H1 (cell line): ENCODE results near the gene PRSS50. TPM values are rescaled to one million over a fixed set of nuclear protein-coding genes. Genes with fewer than 3 reads are reported as not detected.

Experiments
- CTCF ChIA-PET: fragments of 300-600 bp; sonication (Branson Sonifier 250); formaldehyde crosslinking; loops from one replicate; lab custom pipeline; 2021; ENCODE audit not compliant: partially characterized antibody; lab: Charles Lee
- POLR2A ChIA-PET: fragments of 300-600 bp; sonication (Branson Sonifier 250); formaldehyde crosslinking; loops from one replicate; lab custom pipeline; 2021; ENCODE audit warnings: inconsistent platforms; ENCODE audit not compliant: partially characterized antibody; lab: Charles Lee
- DNase-seq, 2 experiments: peaks; one replicate each; pipeline versions ENCODE4 v3.0.0 to v3.0.0-alpha.2; 2010 to 2022; ENCODE audit warnings: low spot score in 2 of 2, low read depth in 1 of 2, mixed read lengths in 1 of 2
- FAIRE-seq: peaks from 2 replicates; lab custom pipeline; 2011; peaks lifted over from hg19 to GRCh38; lab: Jason Lieb, UNC
- H2AFZ ChIP-seq: 2 replicates; pipeline ENCODE4 v1.8.1; 2012; ENCODE audit warnings: low read length, inconsistent platforms
- H2AK5ac ChIP-seq: 2 replicates; pipeline ENCODE4 v1.6.1; 2013; ENCODE audit warnings: low read depth, low read length
- H2BK120ac ChIP-seq: replicated peaks from 2 replicates; pipeline ENCODE3; 2013; ENCODE audit warnings: low read depth, low read length, inconsistent platforms
- H2BK12ac ChIP-seq: 2 replicates; pipeline ENCODE4 v1.6.1; 2013; ENCODE audit warnings: low read depth, low read length
- H2BK15ac ChIP-seq: 2 replicates; pipeline ENCODE4 v1.6.1; 2013; ENCODE audit warnings: low read length
- H2BK20ac ChIP-seq: 2 replicates; pipeline ENCODE4 v1.6.1; 2013; ENCODE audit warnings: low read length
- H2BK5ac ChIP-seq: 2 replicates; pipeline ENCODE4 v1.6.1; 2013; ENCODE audit warnings: low read depth, low read length
- H3K14ac ChIP-seq: 2 replicates; pipeline ENCODE4 v1.6.1; 2013; ENCODE audit warnings: inconsistent platforms; ENCODE audit not compliant: insufficient read length
- H3K18ac ChIP-seq: 2 replicates; pipeline ENCODE4 v1.6.1; 2013; ENCODE audit warnings: low read length; ENCODE audit errors: extremely low read depth
- H3K23ac ChIP-seq: 2 replicates; pipeline ENCODE4 v1.6.1; 2013; ENCODE audit warnings: inconsistent platforms; ENCODE audit not compliant: insufficient read length
- H3K23me2 ChIP-seq: 2 replicates; pipeline ENCODE4 v1.6.1; 2013; ENCODE audit warnings: low read depth, low read length
- H3K27ac ChIP-seq: 2 replicates; pipeline ENCODE4 v1.6.1; 2011; ENCODE audit warnings: low read depth, low read length, inconsistent platforms
- H3K27me3 ChIP-seq, 4 experiments: replicated peaks in 1 of 4; 1 replicate in 1 of 4; 2 replicates in 3 of 4; pipeline versions ENCODE4 v1.6.1 to v1.8.1; 2011 to 2013; ENCODE audit warnings: low read length in 3 of 4, mild to moderate bottlenecking in 3 of 4, inconsistent platforms in 2 of 4, mixed read lengths in 2 of 4, moderate library complexity in 1 of 4; ENCODE audit not compliant: control insufficient read depth in 3 of 4, insufficient read depth in 3 of 4; ENCODE audit errors: extremely low read depth in 1 of 4
- H3K36me3 ChIP-seq, 4 experiments: 2 replicates each; pipeline versions ENCODE4 v1.6.1 to v1.8.1; 2011 to 2013; ENCODE audit warnings: mild to moderate bottlenecking in 4 of 4, low read length in 3 of 4, moderate library complexity in 2 of 4, control low read depth in 1 of 4, inconsistent platforms in 1 of 4; ENCODE audit not compliant: insufficient read depth in 4 of 4, control insufficient read depth in 2 of 4
- H3K4ac ChIP-seq: replicated peaks from 2 replicates; pipeline ENCODE3; 2013; ENCODE audit warnings: low read length, low read depth, mixed read lengths, inconsistent platforms; ENCODE audit not compliant: insufficient read length
- H3K4me1 ChIP-seq, 4 experiments: replicated peaks in 1 of 4; 1 replicate in 1 of 4; 2 replicates in 3 of 4; pipeline versions ENCODE4 v1.6.1 to v1.8.1; 2011 to 2013; ENCODE audit warnings: low read length in 3 of 4, inconsistent platforms in 2 of 4, mixed read lengths in 1 of 4; ENCODE audit not compliant: insufficient read depth in 4 of 4, control insufficient read depth in 3 of 4
- H3K4me2 ChIP-seq, 2 experiments: 2 replicates each; pipeline versions ENCODE4 v1.6.1 to v1.8.1; 2011 to 2013; ENCODE audit warnings: low read depth in 2 of 2, low read length in 2 of 2, control low read depth in 1 of 2, inconsistent platforms in 1 of 2, mild to moderate bottlenecking in 1 of 2; ENCODE audit not compliant: insufficient read depth in 1 of 2
- H3K4me3 ChIP-seq, 4 experiments: fragments of 200-600, 300-600 bp in 1 of 4; sonication (generic), shearing (Covaris generic), sonication (Bioruptor Twin) in 1 of 4; 2 replicates each; pipeline versions ENCODE4 v1.5.1 to v1.8.1; 2011 to 2016; ENCODE audit warnings: low read length in 4 of 4, low read depth in 3 of 4, control low read depth in 2 of 4, inconsistent platforms in 2 of 4, mild to moderate bottlenecking in 2 of 4, mixed read lengths in 1 of 4, moderate library complexity in 1 of 4; ENCODE audit not compliant: insufficient read depth in 2 of 4; ENCODE audit errors: extremely low read depth in 1 of 4
- H3K56ac ChIP-seq: replicated peaks from 2 replicates; pipeline ENCODE3; 2013; ENCODE audit warnings: low read depth, mild to moderate bottlenecking, mixed read lengths, low read length, inconsistent platforms; ENCODE audit not compliant: insufficient read length
- H3K79me1 ChIP-seq: 2 replicates; pipeline ENCODE4 v1.6.1; 2013; ENCODE audit warnings: low read depth, low read length, control low read depth
- H3K79me2 ChIP-seq, 2 experiments: 2 replicates each; pipeline versions ENCODE4 v1.6.1 to v1.8.1; 2012 to 2013; ENCODE audit warnings: low read length in 2 of 2, mild to moderate bottlenecking in 2 of 2, inconsistent platforms in 1 of 2; ENCODE audit not compliant: insufficient read depth in 2 of 2, control insufficient read depth in 1 of 2
- H3K9ac ChIP-seq, 4 experiments: replicated peaks in 1 of 4; 1 replicate in 1 of 4; 2 replicates in 3 of 4; pipeline versions ENCODE4 v1.6.1 to v1.8.1; 2011 to 2013; ENCODE audit warnings: low read depth in 3 of 4, low read length in 3 of 4, control low read depth in 2 of 4, mild to moderate bottlenecking in 2 of 4, moderate library complexity in 2 of 4, inconsistent platforms in 1 of 4; ENCODE audit errors: extremely low read depth in 1 of 4
- H3K9me3 ChIP-seq, 2 experiments: 2 replicates each; pipeline versions ENCODE4 v1.6.1 to v1.8.1; 2012 to 2013; ENCODE audit warnings: mild to moderate bottlenecking in 2 of 2, moderate library complexity in 2 of 2, control low read depth in 1 of 2, inconsistent platforms in 1 of 2, low read depth in 1 of 2, low read length in 1 of 2, mixed read lengths in 1 of 2; ENCODE audit not compliant: insufficient read depth in 2 of 2
- H4K20me1 ChIP-seq, 2 experiments: replicated peaks in 1 of 2; 2 replicates each; pipeline versions ENCODE3 to v1.8.1; 2011 to 2013; ENCODE audit warnings: inconsistent platforms in 2 of 2, low read length in 2 of 2, mild to moderate bottlenecking in 1 of 2; ENCODE audit not compliant: insufficient read depth in 2 of 2, control insufficient read depth in 1 of 2
- H4K5ac ChIP-seq: 2 replicates; pipeline ENCODE4 v1.6.1; 2013; ENCODE audit warnings: low read length, low read depth, mixed read lengths, inconsistent platforms; ENCODE audit not compliant: insufficient read length
- H4K8ac ChIP-seq: 2 replicates; pipeline ENCODE4 v1.8.0; 2013; ENCODE audit warnings: mild to moderate bottlenecking, moderate library complexity, low read length, inconsistent platforms; ENCODE audit not compliant: insufficient read depth; ENCODE audit errors: extremely low read depth
- H4K91ac ChIP-seq: replicated peaks from 2 replicates; pipeline ENCODE3; 2013; ENCODE audit warnings: low read length, mixed read lengths, inconsistent platforms; ENCODE audit not compliant: insufficient read length
- EP300 ChIP-seq, 2 experiments: IDR thresholded peaks; 1 replicate in 1 of 2; 2 replicates in 1 of 2; pipeline ENCODE4 v1.6.1; 2011 to 2012; ENCODE audit warnings: low read depth in 2 of 2, low read length in 2 of 2, mild to moderate bottlenecking in 2 of 2, borderline replicate concordance in 1 of 2, inconsistent platforms in 1 of 2, moderate library complexity in 1 of 2
- JUN ChIP-seq: IDR thresholded peaks from 2 replicates; pipeline ENCODE4 v1.6.1; 2011; ENCODE audit warnings: low read depth, mild to moderate bottlenecking, improper control_type of control experiment, low read length
- JUND ChIP-seq: IDR thresholded peaks from 2 replicates; pipeline ENCODE4 v1.6.1; 2011; ENCODE audit warnings: mild to moderate bottlenecking, improper control_type of control experiment, low read length
- RNF2 ChIP-seq: fragments of 200-900, 300-1000 bp; sonication (generic); IDR thresholded peaks from 2 replicates; pipeline ENCODE4 v1.7.1; 2016; ENCODE audit warnings: borderline replicate concordance, low read depth, mild to moderate bottlenecking, antibody characterized with exemption, low read length; ENCODE audit not compliant: poor library complexity, severe bottlenecking; ENCODE audit errors: missing control alignments
- RXRA ChIP-seq: IDR thresholded peaks from 2 replicates; pipeline ENCODE4 v1.6.1; 2011; ENCODE audit warnings: low read depth, mild to moderate bottlenecking, low read length, moderate library complexity; ENCODE audit not compliant: insufficient read depth
- SRF ChIP-seq: IDR thresholded peaks from 2 replicates; pipeline ENCODE4 v1.6.1; 2011; ENCODE audit warnings: mild to moderate bottlenecking, low read depth, low read length, moderate library complexity
- WGBS, 2 experiments: shearing (Covaris generic) in 1 of 2; methylation state at CpG; one replicate each; pipeline versions ENCODE4 v1.1.6 to v1.1.7; 2013 to 2015; ENCODE audit warnings: low lambda C conversion rate in 2 of 2, mixed read lengths in 2 of 2, inconsistent platforms in 1 of 2, low coverage in 1 of 2, missing lambda C conversion rate in 1 of 2; ENCODE audit not compliant: insufficient replicate concordance in 2 of 2, insufficient coverage in 1 of 2, insufficient read length in 1 of 2; ENCODE audit errors: extremely low coverage in 1 of 2, missing lambda C conversion rate in 1 of 2; 5-methylcytosine and 5-hydroxymethylcytosine counted together
- polyA plus RNA-seq, 7 experiments: library from polyadenylated mRNA; depleted of rRNA in 3 of 7; stranded (reverse) in 5 of 7; unstranded in 2 of 7; fragments of >200 nt in 5 of 7; fragments of 200-250 nt in 2 of 7; gene quantifications; 1 replicate in 5 of 7; 2 replicates in 1 of 7; 4 replicates in 1 of 7; pipeline versions ENCODE4 v1.2.1 to v1.2.3, GENCODE V29; 2011 to 2013; ENCODE audit warnings: missing spikeins in 2 of 7, mixed read lengths in 2 of 7
- total RNA-seq: library from RNA; stranded (reverse); fragmentation: NEBNext Ultra II Directional; extraction: Animal tissue kit (Norgen Biotek cat#: 25700); gene quantifications from 2 replicates; pipeline ENCODE4 v1.2.1, GENCODE V29; 2021
- TF ChIP-seq, protein P1 (sequence below): IDR thresholded peaks from 2 replicates; pipeline ENCODE4 v1.6.1; 2011; ENCODE audit warnings: low read length, improper control_type of control experiment
- TF ChIP-seq, protein P2 (sequence below): IDR thresholded peaks from 2 replicates; pipeline ENCODE4 v1.6.1; 2012; ENCODE audit warnings: inconsistent platforms

PRSS50 gene
- total and polyA plus RNA-seq, 2 of the 8 experiments (the other 6 are each of a cell fraction or from before 2014, with no cell fraction given), result 0.47 to 0.71 TPM

DNA sequence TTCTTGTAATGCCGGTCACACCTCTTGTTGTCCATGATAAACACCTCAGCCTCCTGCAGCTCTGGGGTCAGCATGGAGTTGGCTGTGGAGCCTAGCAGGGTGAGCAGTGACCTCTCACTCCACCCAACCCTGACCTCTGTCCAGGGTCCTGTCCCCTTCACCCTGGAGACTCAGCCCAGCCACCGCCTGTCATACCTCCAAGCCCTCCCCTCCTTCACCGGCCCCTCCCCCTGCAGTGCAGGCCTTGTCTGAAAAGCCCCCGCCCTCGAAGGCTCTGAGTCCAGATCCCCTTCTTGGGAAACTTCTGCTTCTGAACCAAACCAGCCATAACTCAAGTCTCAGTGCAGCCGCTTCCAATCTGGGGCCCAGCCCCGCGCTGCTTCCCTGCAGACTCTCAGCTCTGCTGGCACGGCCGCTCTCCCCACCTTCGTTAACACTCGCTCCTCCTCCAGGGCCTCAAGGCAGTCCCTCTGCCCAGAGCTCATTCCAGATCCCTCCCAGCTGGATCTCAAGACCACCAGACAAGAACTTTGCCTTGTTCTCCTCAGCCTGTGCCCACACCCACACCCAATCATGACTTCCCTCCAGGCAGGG lies 25.4 kb upstream of the PRSS50 start:
- Histone ChIP-seq H2BK20ac (no peak overlapping the region), H2BK120ac (no peak overlapping the region), H3K23ac (no peak overlapping the region), H3K18ac (no peak overlapping the region), H4K20me1 (no peaks in the 10 kb centered on the region), H3K4ac (no peak overlapping the region), H2BK5ac (no peak overlapping the region), H3K27ac (no peak overlapping the region), H3K56ac (no peak overlapping the region), H2BK12ac (no peak overlapping the region), H3K9ac (no peak overlapping the region), H3K4me2 (no peak overlapping the region), H2AK5ac (no peak overlapping the region), H3K27me3 (no peaks in the 10 kb centered on the region), H2AFZ (no peak overlapping the region), H3K4me1 (no peaks in the 10 kb centered on the region; a peak in 1 of 7 replicates), H3K9me3 (no peaks in the 10 kb centered on the region), H4K91ac (no peak overlapping the region), H4K8ac (no peak overlapping the region), H3K79me2 (no peaks in the 10 kb centered on the region), H4K5ac (no peak overlapping the region), H3K36me3 (no peaks in the 10 kb centered on the region), H3K23me2 (no peaks in the 10 kb centered on the region), H3K79me1 (no peaks in the 10 kb centered on the region), H2BK15ac (no peak overlapping the region), H3K4me3 (no peak overlapping the region), H3K14ac (no peak overlapping the region)
- POLR2A ChIA-PET, result no interaction called here
- WGBS, 2 experiments, result 87% methylated on average over 11 of the region's 12 CpGs; no CpG with 5 or more reads in 1 of the 2 experiments
- TF ChIP-seq JUND (no peak), RXRA (no peak), JUN (no peak), EP300 (IDR thresholded peaks at IDR 0.05; ENCODE audit: borderline replicate concordance in 1 of 2, low read depth in 2 of 2, low read length in 2 of 2) (no peak), RNF2 (no peak), SRF (no peak)
- TF ChIP-seq, protein P1, sequence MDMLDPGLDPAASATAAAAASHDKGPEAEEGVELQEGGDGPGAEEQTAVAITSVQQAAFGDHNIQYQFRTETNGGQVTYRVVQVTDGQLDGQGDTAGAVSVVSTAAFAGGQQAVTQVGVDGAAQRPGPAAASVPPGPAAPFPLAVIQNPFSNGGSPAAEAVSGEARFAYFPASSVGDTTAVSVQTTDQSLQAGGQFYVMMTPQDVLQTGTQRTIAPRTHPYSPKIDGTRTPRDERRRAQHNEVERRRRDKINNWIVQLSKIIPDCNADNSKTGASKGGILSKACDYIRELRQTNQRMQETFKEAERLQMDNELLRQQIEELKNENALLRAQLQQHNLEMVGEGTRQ, result no peak
- TF ChIP-seq, protein P2, sequence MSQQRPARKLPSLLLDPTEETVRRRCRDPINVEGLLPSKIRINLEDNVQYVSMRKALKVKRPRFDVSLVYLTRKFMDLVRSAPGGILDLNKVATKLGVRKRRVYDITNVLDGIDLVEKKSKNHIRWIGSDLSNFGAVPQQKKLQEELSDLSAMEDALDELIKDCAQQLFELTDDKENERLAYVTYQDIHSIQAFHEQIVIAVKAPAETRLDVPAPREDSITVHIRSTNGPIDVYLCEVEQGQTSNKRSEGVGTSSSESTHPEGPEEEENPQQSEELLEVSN, result no peak
- no peak for DNase-seq
- no peak for FAIRE-seq
- CTCF ChIA-PET, result interaction anchor here (1.3 to 1.6 kb wide), 2 partner anchors 9 to 156 kb away, joined by 3 to 5 read pairs; no protein-coding TSS in a partner anchor
